HEK293T (cell line): ENCODE measurements around the gene ATP5IF1.

ENCODE experiments used
- ARNT ChIP-seq: fragments of 450-650 bp; IDR thresholded peaks from 2 replicates; pipeline ENCODE4 v1.6.1; 2017; ENCODE audit warnings: mild to moderate bottlenecking
- BHLHE40 ChIP-seq: fragments of 450-650 bp; IDR thresholded peaks from 2 replicates; pipeline ENCODE4 v1.6.1; 2016; ENCODE audit warnings: mild to moderate bottlenecking, moderate library complexity, borderline replicate concordance
- ELF4 ChIP-seq: fragments of 450-650 bp; IDR thresholded peaks from 2 replicates; pipeline ENCODE4 v1.6.1; 2017; ENCODE audit warnings: antibody characterized with exemption
- HDGF ChIP-seq: fragments of 450-650 bp; IDR thresholded peaks from 2 replicates; pipeline ENCODE4 v1.6.1; 2017; ENCODE audit warnings: antibody characterized with exemption, borderline replicate concordance
- PKNOX1 ChIP-seq: fragments of 450-650 bp; IDR thresholded peaks from 2 replicates; pipeline ENCODE4 v1.6.1; 2016
- SP1 ChIP-seq: fragments of 450-650 bp; IDR thresholded peaks from 2 replicates; pipeline ENCODE4 v1.6.1; 2017
- SUZ12 ChIP-seq: fragments of 450-650 bp; IDR thresholded peaks from 2 replicates; pipeline ENCODE4 v1.6.1; 2016; ENCODE audit warnings: mild to moderate bottlenecking
- ZNF384 ChIP-seq: fragments of 450-650 bp; IDR thresholded peaks from 2 replicates; pipeline ENCODE4 v1.6.1; 2016

DNA sequence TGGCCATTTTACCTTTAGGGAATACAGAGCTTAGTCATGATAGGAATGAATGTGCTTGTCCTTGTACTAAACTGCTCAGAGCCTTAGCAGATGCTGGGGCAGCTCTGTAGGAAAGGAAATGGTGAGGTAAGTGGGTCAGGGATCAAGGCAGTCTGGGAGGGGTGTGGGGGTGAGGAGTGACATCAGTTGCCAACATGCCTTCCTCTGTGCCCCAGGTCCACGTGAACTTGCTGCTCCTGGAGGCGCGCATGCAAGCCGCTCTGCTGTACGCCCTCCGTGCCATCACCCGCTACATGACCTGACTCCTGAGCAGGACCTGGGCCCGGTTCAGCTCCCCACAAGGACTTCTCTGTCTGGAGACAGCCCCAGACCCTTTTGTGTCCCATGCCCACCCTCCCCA is 44.6 kb downstream of the ATP5IF1 start:
- no peak for TF ChIP-seq BHLHE40
- TF ChIP-seq ARNT: no peak
- TF ChIP-seq HDGF: no peak
- no peak for TF ChIP-seq PKNOX1
- TF ChIP-seq SUZ12: no peak
- TF ChIP-seq ELF4: no peak
- TF ChIP-seq ZNF384: no peak
- TF ChIP-seq SP1: no peak
